Right lobe of liver (tissue), 4 donors: ENCODE results near the gene WNT5B.

Experiments used
- CTCF ChIP-seq, 4 donors: fragments of 200-600 bp in 3 of 4; fragments of 450-650 bp in 1 of 4; IDR thresholded peaks; one replicate each; pipeline versions ENCODE4 v1.5.1 to v1.8.0; 2016 to 2022; ENCODE audit warnings: antibody characterized with exemption in 4 of 4, mild to moderate bottlenecking in 2 of 4
- POLR2A ChIP-seq: fragments of 450-650 bp; IDR thresholded peaks from one replicate; pipeline ENCODE4 v1.6.1; 2017; ENCODE audit warnings: antibody characterized with exemption, mild to moderate bottlenecking
- donor health status: DM: no; HTN: no; CAD: no.
- donor health status: DM: no; HTN: no; CAD: no.
- donor health status: DM: no; HTN: yes; CAD: no.

- TF ChIP-seq CTCF (IDR thresholded peaks at IDR 0.05), result no peak
- TF ChIP-seq POLR2A, result no peak
These were observed 18.9 kb upstream of the WNT5B start for GRCh38 chr12:1610072-1610643.
